NCI-H2171 (cell line): ENCODE measurements around the gene OR51B4.
"Not testable (repeated sequence)": the region's sequence is repeated elsewhere in the genome, so short reads cannot be mapped to it uniquely, and the experiment has no call there.

ENCODE experiments used
- DNase-seq: peaks from one replicate; lab custom pipeline; 2025; lab: John Stamatoyannopoulos, UW

OR51B4 gene

DNA sequence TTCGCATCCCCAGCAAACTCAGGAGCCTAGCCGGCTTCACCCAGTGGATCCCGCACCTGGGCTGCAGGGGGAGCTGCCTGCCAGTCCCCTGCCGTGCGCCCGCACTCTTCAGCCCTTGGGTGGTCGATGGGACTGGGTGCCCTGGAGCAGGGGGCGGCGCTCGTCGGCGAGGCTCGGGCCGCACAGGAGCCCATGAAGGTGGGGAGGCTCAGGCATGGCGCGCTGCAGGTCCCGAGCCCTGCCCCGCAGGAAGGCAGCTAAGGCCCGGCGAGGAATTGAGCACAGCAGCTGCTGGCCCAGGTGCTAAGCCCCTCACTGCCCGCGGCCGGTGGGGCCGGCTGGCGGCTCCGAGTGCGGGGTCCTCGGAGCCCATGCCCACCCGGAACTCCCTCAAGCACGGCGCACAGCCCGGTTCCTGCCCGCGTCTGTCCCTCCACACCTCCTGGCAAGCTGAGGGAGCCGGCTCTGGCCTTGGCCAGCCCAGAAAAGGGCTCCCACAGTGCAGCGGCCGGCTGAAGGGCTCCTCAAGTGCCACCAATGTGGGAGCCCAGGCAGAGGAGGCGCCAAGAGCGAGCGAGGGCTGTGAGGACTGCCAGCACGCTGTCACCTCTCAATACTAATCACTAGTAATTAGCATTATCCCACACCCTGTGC lies 7.3 kb downstream of the OR51B4 start:
- not testable (repeated sequence) for DNase-seq

DNA sequence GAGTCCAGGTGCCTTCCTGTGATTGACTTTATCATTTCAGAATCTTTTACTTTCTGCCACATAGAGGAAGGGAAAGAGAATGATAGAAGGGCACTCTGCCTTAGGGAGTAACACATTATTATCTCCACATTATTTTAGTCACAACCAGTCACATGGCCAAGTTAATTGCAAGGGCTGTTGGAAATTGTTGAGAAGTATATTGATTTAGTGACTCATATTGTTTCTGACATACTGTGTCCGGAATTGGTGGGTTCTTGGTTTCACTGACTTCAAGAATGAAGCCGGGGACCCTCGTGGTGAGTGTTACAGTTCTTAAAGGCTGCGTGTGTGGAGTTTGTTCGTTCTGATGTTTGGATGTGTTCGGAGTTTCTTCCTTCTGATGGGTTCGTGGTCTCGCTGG lies 8.7 kb downstream of the OR51B4 start:
- no peak for DNase-seq

DNA sequence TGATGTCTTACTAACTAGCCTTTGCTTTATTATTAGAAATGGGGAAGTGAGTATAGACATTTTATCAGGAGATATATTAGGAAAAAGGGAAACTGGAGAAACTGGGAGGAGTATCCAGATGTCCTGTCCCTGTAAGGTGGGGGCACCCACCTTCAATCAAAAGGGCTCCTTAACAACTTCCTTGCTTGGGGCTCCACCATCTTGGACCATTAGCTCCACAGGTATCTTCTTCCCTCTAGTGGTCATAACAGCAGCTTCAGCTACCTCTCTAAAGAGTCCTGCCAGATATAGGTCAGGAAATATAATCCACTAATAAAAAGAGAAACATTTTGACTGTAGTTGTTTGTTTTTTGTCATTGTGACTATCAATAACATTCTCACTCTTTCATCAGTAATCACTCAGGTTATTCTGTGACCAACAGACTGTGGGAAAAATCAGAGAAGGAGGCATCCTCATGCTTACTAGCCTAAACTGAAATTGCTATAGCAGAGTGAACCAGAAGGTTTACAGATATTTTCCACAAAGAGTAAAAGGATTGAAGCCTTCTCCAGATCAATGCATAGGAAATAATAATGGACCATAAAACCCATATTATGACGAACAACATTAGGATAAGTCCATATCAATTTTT lies 10.4 kb downstream of the OR51B4 start:
- no peak for DNase-seq

DNA sequence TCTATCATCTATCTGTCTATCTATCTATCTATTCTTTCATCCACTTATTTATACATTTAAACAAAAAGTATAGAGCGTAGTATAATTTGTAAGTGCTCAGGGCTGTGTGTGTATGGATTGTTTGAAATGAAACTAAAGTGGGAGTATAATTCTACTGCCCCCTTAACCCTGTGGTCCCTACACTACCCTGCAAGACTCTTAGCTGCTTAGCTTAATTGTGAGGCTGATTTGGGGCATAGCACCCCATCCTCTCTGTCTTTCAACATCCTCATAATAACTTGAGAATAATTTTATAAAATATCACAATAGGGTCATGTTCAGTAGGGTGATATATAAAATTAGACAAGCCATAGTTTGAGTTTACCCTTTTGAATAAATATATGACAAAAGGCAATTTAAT lies 11.6 kb downstream of the OR51B4 start:
- DNase-seq = no peak

DNA sequence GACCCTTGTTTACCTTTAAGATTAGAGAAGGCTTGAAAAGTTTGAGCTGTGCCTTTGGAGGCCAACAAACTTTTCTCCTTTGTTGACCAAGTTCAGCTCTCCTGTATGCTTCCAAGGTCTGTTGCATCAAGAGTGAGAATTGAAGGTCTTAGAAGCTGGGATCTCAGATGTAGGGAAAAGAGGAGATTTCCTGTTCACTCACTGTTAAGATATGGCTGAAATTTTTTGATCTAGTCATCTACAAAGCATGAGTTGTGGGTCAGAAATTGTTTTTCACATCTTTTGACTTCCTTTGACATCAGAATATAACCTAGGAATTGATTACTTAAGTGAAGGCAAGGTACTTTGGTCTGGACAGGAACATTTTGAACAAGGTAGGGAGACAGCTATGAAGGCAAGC lies 12.1 kb downstream of the OR51B4 start:
- no peak for DNase-seq

DNA sequence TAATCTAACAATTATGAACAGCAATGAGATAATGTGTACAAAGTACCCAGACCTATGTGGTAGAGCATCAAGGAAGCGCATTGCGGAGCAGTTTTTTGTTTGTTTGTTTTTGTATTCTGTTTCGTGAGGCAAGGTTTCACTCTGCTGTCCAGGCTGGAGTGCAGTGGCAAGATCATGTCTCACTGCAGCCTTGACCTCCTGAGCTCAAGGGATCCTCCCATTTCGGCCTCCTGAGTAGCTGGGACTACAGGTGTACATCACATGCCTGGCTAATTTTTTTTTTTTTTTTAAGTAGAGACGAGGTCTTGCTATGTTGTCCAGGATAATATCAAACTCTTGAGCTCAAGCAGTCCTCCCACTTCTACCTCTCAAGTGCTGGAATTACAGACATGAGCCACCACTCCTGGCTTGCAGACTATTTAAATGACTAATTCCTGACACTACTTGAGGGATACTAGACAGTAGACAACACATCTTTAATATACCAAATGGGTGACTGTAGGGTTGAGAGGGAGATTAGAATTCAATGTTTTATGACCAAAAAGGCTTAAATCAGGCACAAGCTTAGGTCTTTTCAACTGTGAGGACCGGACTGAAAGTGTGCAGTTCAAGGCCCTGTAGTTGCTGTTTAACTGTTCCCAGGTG lies 12.7 kb downstream of the OR51B4 start:
- DNase-seq = no peak

DNA sequence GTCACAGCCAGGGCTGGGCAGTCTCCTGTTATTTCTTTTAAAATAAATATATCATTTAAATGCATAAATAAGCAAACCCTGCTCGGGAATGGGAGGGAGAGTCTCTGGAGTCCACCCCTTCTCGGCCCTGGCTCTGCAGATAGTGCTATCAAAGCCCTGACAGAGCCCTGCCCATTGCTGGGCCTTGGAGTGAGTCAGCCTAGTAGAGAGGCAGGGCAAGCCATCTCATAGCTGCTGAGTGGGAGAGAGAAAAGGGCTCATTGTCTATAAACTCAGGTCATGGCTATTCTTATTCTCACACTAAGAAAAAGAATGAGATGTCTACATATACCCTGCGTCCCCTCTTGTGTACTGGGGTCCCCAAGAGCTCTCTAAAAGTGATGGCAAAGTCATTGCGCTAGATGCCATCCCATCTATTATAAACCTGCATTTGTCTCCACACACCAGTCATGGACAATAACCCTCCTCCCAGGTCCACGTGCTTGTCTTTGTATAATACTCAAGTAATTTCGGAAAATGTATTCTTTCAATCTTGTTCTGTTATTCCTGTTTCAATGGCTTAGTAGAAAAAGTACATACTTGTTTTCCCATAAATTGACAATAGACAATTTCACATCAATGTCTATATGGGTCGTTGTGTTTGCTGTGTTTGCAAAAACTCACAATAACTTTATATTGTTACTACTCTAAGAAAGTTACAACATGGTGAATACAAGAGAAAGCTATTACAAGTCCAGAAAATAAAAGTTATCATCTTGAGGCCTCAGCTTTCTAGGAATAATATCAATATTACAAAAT lies 13.4 kb downstream of the OR51B4 start:
- DNase-seq = no peak

DNA sequence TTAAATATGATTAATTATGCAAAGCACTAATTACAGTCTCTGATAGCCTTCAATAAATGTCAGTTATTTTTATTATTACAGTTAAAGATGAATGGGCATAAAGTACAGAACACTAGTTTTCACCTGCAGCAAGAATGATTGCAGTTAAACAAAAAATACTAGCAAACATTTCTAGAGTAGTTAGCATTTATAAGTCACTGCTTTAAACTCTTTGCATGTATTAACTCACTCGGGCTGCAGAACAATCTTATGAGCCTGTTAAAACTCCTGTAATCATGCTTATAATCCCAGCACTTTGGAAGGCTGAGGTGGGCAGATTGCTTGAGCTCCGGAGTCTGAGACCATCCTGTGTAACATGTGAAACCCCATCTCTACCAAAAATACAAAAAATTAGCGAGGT lies 14.8 kb downstream of the OR51B4 start:
- no peak for DNase-seq

DNA sequence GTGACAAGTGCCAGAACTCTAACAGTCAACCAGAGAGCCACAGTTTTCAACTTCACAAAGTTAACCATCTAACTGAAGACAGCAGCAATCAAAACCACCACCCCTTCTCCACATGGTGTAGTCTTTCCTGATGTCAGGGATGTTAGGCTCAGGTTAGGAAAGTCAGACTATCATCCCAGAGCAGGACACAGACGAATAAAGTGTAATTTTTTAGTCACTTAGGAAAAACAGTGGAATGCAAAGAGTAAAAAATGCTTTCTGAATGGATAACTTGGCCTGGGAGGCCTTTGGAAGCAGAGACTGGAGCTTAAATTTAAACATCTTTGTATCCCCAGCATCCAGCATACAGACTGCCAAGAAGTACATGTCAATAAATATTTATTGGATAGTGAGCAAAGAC lies 15.4 kb downstream of the OR51B4 start:
- no peak for DNase-seq

DNA sequence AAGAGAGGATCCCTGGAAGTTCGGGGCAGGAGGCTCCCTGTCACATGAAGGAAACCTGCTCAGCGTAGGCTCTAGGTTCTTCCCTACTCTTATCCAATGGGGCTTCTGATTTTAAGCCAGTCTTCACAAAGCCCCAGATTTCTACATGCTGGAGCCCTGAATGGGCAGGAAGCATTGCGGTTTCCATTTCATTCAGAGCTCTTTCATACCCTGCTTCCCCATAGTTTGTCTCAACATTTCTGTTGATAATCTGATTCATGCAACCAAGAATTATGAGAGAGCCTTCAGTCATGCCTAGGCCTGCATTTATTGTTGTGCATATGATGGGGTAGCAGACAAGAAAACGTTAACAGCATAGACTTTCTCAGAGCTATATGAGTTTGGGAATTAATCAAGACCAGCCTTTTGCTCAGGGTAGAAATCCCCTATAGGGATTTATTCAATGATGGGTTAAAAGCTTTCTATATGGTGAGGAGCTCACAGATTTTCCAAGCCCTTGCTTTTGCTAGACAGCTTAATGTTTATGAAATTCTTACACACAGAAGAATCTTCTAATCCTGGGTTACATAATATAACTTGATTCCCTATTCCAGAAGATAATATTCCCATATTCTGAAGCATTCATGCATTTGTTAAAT lies 15.9 kb downstream of the OR51B4 start:
- DNase-seq = no peak

DNA sequence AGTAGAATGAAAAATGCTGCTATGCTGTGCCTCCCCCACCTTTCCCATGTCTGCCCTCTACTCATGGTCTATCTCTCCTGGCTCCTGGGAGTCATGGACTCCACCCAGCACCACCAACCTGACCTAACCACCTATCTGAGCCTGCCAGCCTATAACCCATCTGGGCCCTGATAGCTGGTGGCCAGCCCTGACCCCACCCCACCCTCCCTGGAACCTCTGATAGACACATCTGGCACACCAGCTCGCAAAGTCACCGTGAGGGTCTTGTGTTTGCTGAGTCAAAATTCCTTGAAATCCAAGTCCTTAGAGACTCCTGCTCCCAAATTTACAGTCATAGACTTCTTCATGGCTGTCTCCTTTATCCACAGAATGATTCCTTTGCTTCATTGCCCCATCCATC lies 17.1 kb downstream of the OR51B4 start:
- DNase-seq = no peak

DNA sequence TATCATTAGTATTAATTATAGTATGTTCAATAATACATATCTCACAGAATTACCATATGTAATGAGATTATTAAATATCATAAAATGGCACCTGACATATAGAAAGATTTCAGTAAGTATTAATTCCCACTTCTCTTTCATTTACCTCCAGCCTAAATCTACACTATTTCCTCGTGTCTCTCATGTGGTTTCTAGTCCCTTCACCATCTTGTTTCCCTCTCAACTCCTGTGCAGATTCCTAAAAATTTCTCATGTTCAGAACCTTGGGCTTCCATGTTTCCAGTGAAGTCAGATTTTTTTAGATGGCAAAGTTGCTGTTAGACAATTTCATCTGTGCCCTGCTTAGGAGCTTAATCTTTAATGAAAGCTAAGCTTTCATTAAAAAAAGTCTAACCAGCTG lies 17.9 kb downstream of the OR51B4 start:
- no peak for DNase-seq

DNA sequence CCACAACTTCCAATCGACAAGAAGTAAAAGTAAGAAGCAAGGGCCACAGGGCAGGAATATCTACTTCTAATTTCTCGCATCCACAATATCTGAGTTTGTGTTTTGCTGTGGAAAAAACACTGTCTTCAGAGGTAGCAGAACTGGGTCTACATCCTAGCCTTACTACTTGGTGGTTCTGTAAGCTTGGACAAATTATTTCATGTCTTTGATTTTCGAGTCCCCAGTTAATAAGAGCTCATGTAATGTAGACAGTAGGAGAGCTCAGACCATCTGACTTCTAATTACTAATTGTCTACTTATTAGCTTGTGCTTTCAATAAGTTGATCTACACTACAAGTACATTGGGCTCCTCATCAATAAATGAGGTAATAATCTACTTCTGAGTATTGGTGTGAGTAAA lies 18.7 kb downstream of the OR51B4 start:
- no peak for DNase-seq

DNA sequence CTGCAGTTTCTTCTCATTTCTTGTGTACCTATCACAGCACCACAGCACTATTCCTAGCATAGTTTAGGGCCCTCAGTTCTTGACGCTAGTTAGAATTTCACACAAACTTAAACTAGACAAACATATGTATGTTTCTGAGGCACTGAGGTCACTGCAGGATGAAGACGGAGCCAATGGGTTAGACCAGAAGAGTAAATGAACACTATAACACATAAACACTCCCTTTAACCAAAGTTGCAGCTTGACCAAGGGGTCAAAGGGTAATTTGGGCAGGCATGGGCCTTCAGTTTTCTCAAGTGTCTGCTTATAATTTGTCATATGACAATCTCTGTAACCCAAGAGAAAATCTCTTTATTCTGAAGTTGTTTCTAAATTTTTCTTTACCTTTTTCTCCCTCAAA lies 19.1 kb downstream of the OR51B4 start:
- no peak for DNase-seq

DNA sequence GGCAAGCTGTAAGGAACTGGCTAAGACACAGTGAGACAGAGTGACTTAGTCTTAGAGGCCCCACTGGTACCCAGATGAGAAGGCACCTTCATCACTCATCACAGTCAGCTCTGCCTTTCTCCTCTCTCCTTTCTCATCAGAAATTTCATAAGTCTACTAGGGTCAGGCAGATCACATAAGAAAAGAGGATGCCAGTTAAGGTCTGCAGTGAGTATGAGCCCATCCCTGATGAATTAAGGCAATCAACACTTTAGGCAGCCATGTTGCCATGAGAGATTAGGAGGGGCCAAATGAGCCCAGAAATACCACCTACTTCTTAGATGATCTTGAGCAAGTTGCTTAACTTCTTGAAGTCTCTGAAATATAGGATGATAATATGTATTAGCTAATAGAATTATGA lies 20.1 kb downstream of the OR51B4 start:
- DNase-seq = no peak

DNA sequence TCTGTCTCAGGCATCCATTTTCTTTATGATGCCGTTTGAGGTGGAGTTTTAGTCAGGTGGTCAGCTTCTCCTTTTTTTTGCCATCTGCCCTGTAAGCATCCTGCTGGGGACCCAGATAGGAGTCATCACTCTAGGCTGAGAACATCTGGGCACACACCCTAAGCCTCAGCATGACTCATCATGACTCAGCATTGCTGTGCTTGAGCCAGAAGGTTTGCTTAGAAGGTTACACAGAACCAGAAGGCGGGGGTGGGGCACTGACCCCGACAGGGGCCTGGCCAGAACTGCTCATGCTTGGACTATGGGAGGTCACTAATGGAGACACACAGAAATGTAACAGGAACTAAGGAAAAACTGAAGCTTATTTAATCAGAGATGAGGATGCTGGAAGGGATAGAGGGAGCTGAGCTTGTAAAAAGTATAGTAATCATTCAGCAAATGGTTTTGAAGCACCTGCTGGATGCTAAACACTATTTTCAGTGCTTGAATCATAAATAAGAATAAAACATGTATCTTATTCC lies 21.1 kb downstream of the OR51B4 start:
- no peak for DNase-seq

DNA sequence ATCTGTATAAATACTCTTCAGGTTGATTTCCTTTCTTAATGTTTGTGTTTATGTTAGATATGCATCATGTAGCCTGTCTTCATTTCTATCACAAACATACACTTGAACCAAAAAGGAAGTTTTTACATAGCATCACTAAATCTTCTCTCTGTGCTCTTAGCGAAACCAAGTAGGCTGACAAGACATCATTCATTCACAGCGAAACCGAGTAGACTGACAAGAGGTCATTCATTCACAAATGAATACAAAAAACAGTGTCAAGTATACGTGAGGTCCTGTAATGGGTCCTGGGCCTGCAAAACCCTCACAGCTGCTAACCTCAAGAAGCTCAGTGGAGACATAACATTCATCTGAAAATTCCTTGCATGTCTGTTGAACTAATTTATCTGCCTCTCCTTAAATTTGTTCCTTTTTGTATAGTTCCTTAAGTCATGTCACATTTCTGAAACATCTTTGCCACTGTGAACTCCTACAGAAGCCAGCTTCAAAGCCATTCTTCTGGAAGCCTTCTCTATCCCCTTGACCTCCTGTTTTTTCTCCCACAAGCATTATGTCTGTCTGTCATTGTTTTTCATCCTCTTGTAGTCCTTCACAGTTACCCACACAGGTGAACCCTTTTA lies 22.2 kb downstream of the OR51B4 start:
- DNase-seq = no peak

DNA sequence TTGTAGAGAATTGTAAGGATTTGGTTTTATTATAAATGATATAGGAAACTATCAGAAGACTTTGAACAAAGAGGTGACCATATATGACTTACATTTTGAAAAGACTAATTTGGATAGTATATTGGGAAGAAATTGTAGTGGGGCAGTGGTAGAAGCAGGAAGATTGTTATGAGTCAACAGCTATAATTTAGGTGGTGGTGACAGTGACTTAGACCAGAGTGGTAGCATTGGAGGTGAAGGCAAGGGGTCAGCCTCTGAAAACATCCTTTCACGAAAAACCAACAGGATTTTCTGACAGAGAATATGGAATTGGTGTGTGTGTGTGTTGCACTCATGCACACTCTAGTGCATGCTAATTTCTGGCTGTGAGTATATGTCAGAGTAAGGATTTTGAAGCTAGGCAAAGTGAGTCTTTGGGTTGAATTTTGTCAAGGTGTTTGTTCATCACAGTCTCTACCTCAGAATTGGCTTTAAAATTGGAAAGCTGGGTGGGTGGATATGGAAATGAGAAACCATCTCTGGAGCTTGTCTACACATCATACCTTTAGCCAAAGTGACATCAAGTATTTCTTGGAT lies 23.9 kb downstream of the OR51B4 start:
- no peak for DNase-seq

DNA sequence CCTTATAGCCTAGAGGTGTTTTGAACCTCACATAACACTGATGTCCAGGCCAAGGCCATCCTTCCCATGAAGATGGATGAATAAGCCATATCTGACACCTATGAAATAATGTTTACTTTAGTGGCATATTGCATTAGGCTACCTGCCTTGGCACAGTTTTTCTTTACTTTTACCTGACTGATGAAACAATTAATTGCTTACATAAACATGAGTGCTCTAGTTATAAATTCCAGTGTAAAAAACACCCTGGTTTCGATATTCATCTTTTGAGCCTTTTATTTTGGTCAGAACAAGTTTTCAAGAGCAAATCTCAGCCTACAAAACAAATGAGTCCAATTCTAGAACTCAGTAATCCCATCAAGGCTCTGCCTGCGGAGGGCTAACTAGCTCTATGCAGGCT lies 25.0 kb downstream of the OR51B4 start:
- no peak for DNase-seq

DNA sequence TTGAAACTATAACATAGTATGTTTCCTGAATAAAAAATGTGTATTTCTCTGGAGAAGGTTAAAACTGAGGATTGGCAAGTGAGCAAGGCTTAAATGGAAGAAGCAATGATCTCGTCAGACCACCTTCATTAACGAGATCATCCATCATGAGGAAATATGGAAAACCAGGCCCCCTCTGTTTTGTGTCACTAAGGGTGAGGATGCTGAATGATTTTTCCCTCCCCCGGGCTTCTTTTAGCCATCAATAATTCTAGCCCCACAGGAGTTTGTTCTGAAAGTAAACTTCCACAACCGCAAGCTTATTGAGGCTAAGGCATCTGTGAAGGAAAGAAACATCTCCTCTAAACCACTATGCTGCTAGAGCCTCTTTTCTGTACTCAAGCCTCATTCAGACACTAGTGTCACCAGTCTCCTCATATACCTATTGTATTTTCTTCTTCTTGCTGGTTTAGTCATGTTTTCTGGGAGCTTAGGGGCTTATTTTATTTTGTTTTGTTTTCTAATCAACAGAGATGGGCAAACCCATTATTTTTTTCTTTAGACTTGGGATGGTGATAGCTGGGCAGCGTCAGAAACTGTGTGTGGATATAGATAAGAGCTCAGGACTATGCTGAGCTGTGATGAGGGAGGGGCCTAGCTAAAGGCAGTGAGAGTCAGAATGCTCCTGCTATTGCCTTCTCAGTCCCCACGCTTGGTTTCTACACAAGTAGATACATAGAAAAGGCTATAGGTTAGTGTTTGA lies 26.2 kb downstream of the OR51B4 start:
- no peak for DNase-seq

DNA sequence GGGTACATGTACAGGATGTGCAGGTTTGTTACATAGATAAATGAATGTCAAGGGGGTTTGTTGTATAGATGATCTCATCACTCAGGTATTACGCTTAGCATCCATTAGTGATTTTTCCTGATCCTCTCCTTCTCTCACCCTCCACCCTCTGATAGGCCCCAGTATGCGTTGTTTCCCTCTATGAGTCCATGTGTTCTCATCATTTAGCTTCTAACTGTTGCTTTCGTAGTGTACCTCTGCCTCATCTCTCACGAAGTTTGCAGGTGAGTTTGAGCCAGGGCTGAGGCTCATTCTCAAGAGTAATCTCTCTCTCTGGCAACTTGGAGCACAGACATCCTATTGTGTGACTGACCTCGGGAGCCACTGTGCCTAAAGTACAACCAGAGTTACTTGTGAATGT lies 27.4 kb downstream of the OR51B4 start:
- DNase-seq = no peak
